Measurements from ENCODE around the gene PLPPR5. TPM values are rescaled to one million over a fixed set of nuclear protein-coding genes. Genes with fewer than 3 reads are reported as not detected.

Gene PLPPR5
- total and polyA plus RNA-seq, 5 donors from 2014 or later = not detected

- Mint-ChIP-seq H3K36me3 (peaks cover 15% of the 10 kb centered on the region), H3K4me3 (no peak overlapping the region), H3K9me3 (peaks cover 7 to 64% (median 23%) of the 10 kb centered on the region in 7 donors), H3K27me3 (peaks cover 6% of the 10 kb centered on the region), H3K4me1 (peaks cover 7 to 40% (median 22%) of the 10 kb centered on the region in 4 donors), H3K27ac (peak overlapping the region in 1 of 3 donors; percentile 17)
- Histone ChIP-seq H3K27me3 (ENCODE audit: control insufficient read depth, insufficient read depth, low read length) (no peaks in the 10 kb centered on the region), H3K36me3 (ENCODE audit: control insufficient read depth, insufficient read depth, low read length) (no peaks in the 10 kb centered on the region), H3K4me3 (ENCODE audit: low read depth, low read length) (no peak overlapping the region), H3K27ac (ENCODE audit: insufficient read depth, low read length, poor library complexity, severe bottlenecking) (no peak overlapping the region), H3K4me1 (ENCODE audit: control insufficient read depth, insufficient read depth, low read length, poor library complexity, severe bottlenecking) (peaks cover 20% of the 10 kb centered on the region), H3K9me3 (ENCODE audit: control insufficient read depth in 2 of 2, low read length in 2 of 2) (peaks cover 3 to 12% of the 10 kb centered on the region in 2 experiments)
- no peak for DNase-seq
- ATAC-seq (ENCODE audit: low read depth in 2 of 2) = no peak
Observed at GRCh38 chr1:98874828-98875227, 129.8 kb downstream of the PLPPR5 start.

GRCh38 chr1:98870959-98871903 lies 133.4 kb downstream of the PLPPR5 start:
- peaks cover 3 to 12% of the 10 kb centered on the region in 2 experiments for H3K9me3 ChIP-seq (ENCODE audit: control insufficient read depth in 2 of 2, low read length in 2 of 2)
- ATAC-seq (ENCODE audit: low read depth in 2 of 2) (peak; percentile 92 to 96), DNase-seq (peak; percentile 39 to 94 (median 91))
- Mint-ChIP-seq H3K27ac (peak overlapping the region; percentile 93 to 98 (median 96)), H3K36me3 (peaks cover 4% of the 10 kb centered on the region), H3K9me3 (peaks cover 6 to 43% (median 17%) of the 10 kb centered on the region in 7 donors), H3K4me3 (peak overlapping the region; percentile 72 to 90 (median 90)), H3K4me1 (peaks cover 7 to 43% (median 26%) of the 10 kb centered on the region in 4 donors), H3K27me3 (peaks cover under 1% of the 10 kb centered on the region)
- no peaks in the 10 kb centered on the region for H3K36me3 ChIP-seq (ENCODE audit: control insufficient read depth, insufficient read depth, low read length)
- H3K27ac ChIP-seq (ENCODE audit: insufficient read depth, low read length, poor library complexity, severe bottlenecking) = peak overlapping the region; percentile 89
- H3K4me1 ChIP-seq (ENCODE audit: control insufficient read depth, insufficient read depth, low read length, poor library complexity, severe bottlenecking) = peaks cover 25% of the 10 kb centered on the region
- no peaks in the 10 kb centered on the region for H3K27me3 ChIP-seq (ENCODE audit: control insufficient read depth, insufficient read depth, low read length)
- peak overlapping the region; percentile 87 for H3K4me3 ChIP-seq (ENCODE audit: low read depth, low read length)

GRCh38 chr1:98865796-98866195 lies 138.9 kb downstream of the PLPPR5 start:
- Mint-ChIP-seq H3K36me3 (no peaks in the 10 kb centered on the region), H3K27ac (no peak overlapping the region), H3K27me3 (peaks cover 17% of the 10 kb centered on the region), H3K9me3 (peaks cover 0 to 13% (median 4%) of the 10 kb centered on the region in 7 donors), H3K4me1 (peaks cover 0 to 14% (median 9%) of the 10 kb centered on the region in 4 donors), H3K4me3 (no peak overlapping the region)
- DNase-seq (no peak), ATAC-seq (ENCODE audit: low read depth in 2 of 2) (no peak)
- no peak overlapping the region for H3K4me3 ChIP-seq (ENCODE audit: low read depth, low read length)
- no peaks in the 10 kb centered on the region for H3K9me3 ChIP-seq (ENCODE audit: control insufficient read depth in 2 of 2, low read length in 2 of 2)
- H3K27ac ChIP-seq (ENCODE audit: insufficient read depth, low read length, poor library complexity, severe bottlenecking) = no peak overlapping the region
- peaks cover 10% of the 10 kb centered on the region for H3K4me1 ChIP-seq (ENCODE audit: control insufficient read depth, insufficient read depth, low read length, poor library complexity, severe bottlenecking)
- no peaks in the 10 kb centered on the region for H3K36me3 ChIP-seq (ENCODE audit: control insufficient read depth, insufficient read depth, low read length)
- H3K27me3 ChIP-seq (ENCODE audit: control insufficient read depth, insufficient read depth, low read length) = peaks cover 2% of the 10 kb centered on the region

- Mint-ChIP-seq H3K4me3 (peak overlapping the region in 1 of 4 donors; percentile 38), H3K36me3 (no peaks in the 10 kb centered on the region), H3K4me1 (peaks cover 0 to 8% (median 5%) of the 10 kb centered on the region in 4 donors), H3K27me3 (peaks cover 25% of the 10 kb centered on the region), H3K27ac (peak overlapping the region in 1 of 3 donors; percentile 68), H3K9me3 (peaks cover 0 to 11% (median 1%) of the 10 kb centered on the region in 7 donors)
- H3K36me3 ChIP-seq (ENCODE audit: control insufficient read depth, insufficient read depth, low read length) = no peaks in the 10 kb centered on the region
- no peaks in the 10 kb centered on the region for H3K4me1 ChIP-seq (ENCODE audit: control insufficient read depth, insufficient read depth, low read length, poor library complexity, severe bottlenecking)
- peaks cover 2% of the 10 kb centered on the region for H3K27me3 ChIP-seq (ENCODE audit: control insufficient read depth, insufficient read depth, low read length)
- no peak overlapping the region for H3K4me3 ChIP-seq (ENCODE audit: low read depth, low read length)
- DNase-seq (peak in 1 of 3 donors; percentile 9), ATAC-seq (ENCODE audit: low read depth in 2 of 2) (no peak)
- H3K9me3 ChIP-seq (ENCODE audit: control insufficient read depth in 2 of 2, low read length in 2 of 2) = no peaks in the 10 kb centered on the region
- H3K27ac ChIP-seq (ENCODE audit: insufficient read depth, low read length, poor library complexity, severe bottlenecking) = no peak overlapping the region
Observed at GRCh38 chr1:98860329-98860728, 144.3 kb downstream of the PLPPR5 start.

- no peak overlapping the region for H3K4me3 ChIP-seq (ENCODE audit: low read depth, low read length)
- no peaks in the 10 kb centered on the region for H3K36me3 ChIP-seq (ENCODE audit: control insufficient read depth, insufficient read depth, low read length)
- Mint-ChIP-seq H3K4me3 (no peak overlapping the region), H3K27ac (no peak overlapping the region), H3K9me3 (peaks cover 0 to 6% (median 0%) of the 10 kb centered on the region in 7 donors), H3K27me3 (no peaks in the 10 kb centered on the region), H3K36me3 (no peaks in the 10 kb centered on the region), H3K4me1 (peaks cover 14 to 18% (median 16%) of the 10 kb centered on the region in 4 donors)
- H3K4me1 ChIP-seq (ENCODE audit: control insufficient read depth, insufficient read depth, low read length, poor library complexity, severe bottlenecking) = peaks cover 2% of the 10 kb centered on the region
- H3K27ac ChIP-seq (ENCODE audit: insufficient read depth, low read length, poor library complexity, severe bottlenecking) = no peak overlapping the region
- H3K9me3 ChIP-seq (ENCODE audit: control insufficient read depth in 2 of 2, low read length in 2 of 2) = no peaks in the 10 kb centered on the region
- DNase-seq = no peak
- ATAC-seq (ENCODE audit: low read depth in 2 of 2) = no peak
- H3K27me3 ChIP-seq (ENCODE audit: control insufficient read depth, insufficient read depth, low read length) = no peaks in the 10 kb centered on the region
Observed at GRCh38 chr1:98854137-98854536, 150.5 kb downstream of the PLPPR5 start.

- peaks cover 4% of the 10 kb centered on the region for H3K27me3 Mint-ChIP-seq
- peak in 1 of 3 donors; percentile 28 for DNase-seq
- peaks cover 14 to 24% (median 16%) of the 10 kb centered on the region in 4 donors for H3K4me1 Mint-ChIP-seq
- peak overlapping the region in 3 of 4 donors; percentile 11 to 60 (median 56) for H3K4me3 Mint-ChIP-seq
- peaks cover 0 to 13% (median 2%) of the 10 kb centered on the region in 7 donors for H3K9me3 Mint-ChIP-seq
- peak overlapping the region; percentile 41 for H3K4me3 ChIP-seq (ENCODE audit: low read depth, low read length)
- no peaks in the 10 kb centered on the region for H3K36me3 ChIP-seq (ENCODE audit: control insufficient read depth, insufficient read depth, low read length)
- peak overlapping the region; percentile 28 to 73 (median 48) for H3K27ac Mint-ChIP-seq
- no peak overlapping the region for H3K27ac ChIP-seq (ENCODE audit: insufficient read depth, low read length, poor library complexity, severe bottlenecking)
- no peak for ATAC-seq (ENCODE audit: low read depth in 2 of 2)
- H3K36me3 Mint-ChIP-seq = no peaks in the 10 kb centered on the region
- no peaks in the 10 kb centered on the region for H3K27me3 ChIP-seq (ENCODE audit: control insufficient read depth, insufficient read depth, low read length)
- H3K4me1 ChIP-seq (ENCODE audit: control insufficient read depth, insufficient read depth, low read length, poor library complexity, severe bottlenecking) = peaks cover 3% of the 10 kb centered on the region
- no peaks in the 10 kb centered on the region for H3K9me3 ChIP-seq (ENCODE audit: control insufficient read depth in 2 of 2, low read length in 2 of 2)
Observed at GRCh38 chr1:98849969-98850636, 154.6 kb downstream of the PLPPR5 start.

GRCh38 chr1:98842241-98842640 lies 162.4 kb downstream of the PLPPR5 start:
- no peak overlapping the region for H3K4me3 ChIP-seq (ENCODE audit: low read depth, low read length)
- H3K36me3 ChIP-seq (ENCODE audit: control insufficient read depth, insufficient read depth, low read length) = no peaks in the 10 kb centered on the region
- DNase-seq = no peak
- Mint-ChIP-seq H3K9me3 (peaks cover 0 to 8% (median 1%) of the 10 kb centered on the region in 7 donors), H3K36me3 (no peaks in the 10 kb centered on the region), H3K27ac (no peak overlapping the region), H3K27me3 (peaks cover 5% of the 10 kb centered on the region), H3K4me3 (no peak overlapping the region), H3K4me1 (peaks cover 0 to 14% (median 5%) of the 10 kb centered on the region in 4 donors)
- ATAC-seq (ENCODE audit: low read depth in 2 of 2) = no peak
- H3K4me1 ChIP-seq (ENCODE audit: control insufficient read depth, insufficient read depth, low read length, poor library complexity, severe bottlenecking) = peaks cover 4% of the 10 kb centered on the region
- no peak overlapping the region for H3K27ac ChIP-seq (ENCODE audit: insufficient read depth, low read length, poor library complexity, severe bottlenecking)
- H3K27me3 ChIP-seq (ENCODE audit: control insufficient read depth, insufficient read depth, low read length) = no peaks in the 10 kb centered on the region
- H3K9me3 ChIP-seq (ENCODE audit: control insufficient read depth in 2 of 2, low read length in 2 of 2) = no peaks in the 10 kb centered on the region
